Endodermal cell (in vitro differentiated cells): Measurements from ENCODE around the gene KLHL15. TPM values are rescaled to one million over a fixed set of nuclear protein-coding genes. Genes with fewer than 3 reads are reported as not detected.
"Not testable (repeated sequence)": the region's sequence is repeated elsewhere in the genome, so short reads cannot be mapped to it uniquely, and the experiment has no call there.

Experiments
- DNase-seq: peaks from one replicate; pipeline ENCODE4 v3.0.0-alpha.2; 2017
- H3K27ac ChIP-seq: 2 replicates; pipeline ENCODE4 v1.5.1; 2013; ENCODE audit warnings: mild to moderate bottlenecking, low read depth, low read length, moderate library complexity
- H3K27me3 ChIP-seq: 2 replicates; pipeline ENCODE4 v1.6.1; 2013; ENCODE audit warnings: mild to moderate bottlenecking, low read length, moderate library complexity; ENCODE audit not compliant: insufficient read depth, control insufficient read depth, poor library complexity, severe bottlenecking
- H3K36me3 ChIP-seq: 2 replicates; pipeline ENCODE4 v1.7.0; 2013; ENCODE audit warnings: mild to moderate bottlenecking, low read length, moderate library complexity; ENCODE audit not compliant: control insufficient read depth, insufficient read depth
- H3K4me1 ChIP-seq: one replicate; pipeline ENCODE4 v1.7.0; 2013; ENCODE audit warnings: low read length; ENCODE audit not compliant: control insufficient read depth, insufficient read depth
- H3K4me3 ChIP-seq: 2 replicates; pipeline ENCODE4 v1.5.1; 2013; ENCODE audit warnings: mild to moderate bottlenecking, low read length, moderate library complexity
- H3K9ac ChIP-seq: 2 replicates; pipeline ENCODE4 v1.6.1; 2013; ENCODE audit warnings: mild to moderate bottlenecking, low read length, moderate library complexity; ENCODE audit not compliant: poor library complexity, severe bottlenecking; ENCODE audit errors: extremely low read depth
- H3K9me3 ChIP-seq: 2 replicates; pipeline ENCODE4 v1.6.1; 2013; ENCODE audit warnings: mild to moderate bottlenecking, low read length, moderate library complexity; ENCODE audit not compliant: control insufficient read depth
- H3K27ac Mint-ChIP-seq: 2 replicates; pipeline ENCODE4 v1.8.0; 2020; ENCODE audit warnings: mixed read lengths
- H3K27me3 Mint-ChIP-seq: 2 replicates; pipeline ENCODE4 v1.8.0; 2021; ENCODE audit warnings: mild to moderate bottlenecking, mixed read lengths; ENCODE audit not compliant: insufficient read depth
- H3K36me3 Mint-ChIP-seq: 2 replicates; pipeline ENCODE4 v1.8.0; 2020; ENCODE audit warnings: low read depth, mixed read lengths
- H3K4me1 Mint-ChIP-seq: 2 replicates; pipeline ENCODE4 v1.8.0; 2020; ENCODE audit warnings: mixed read lengths
- H3K4me3 Mint-ChIP-seq: 2 replicates; pipeline ENCODE4 v1.8.0; 2020; ENCODE audit warnings: mild to moderate bottlenecking, moderate library complexity, mixed read lengths
- H3K9me3 Mint-ChIP-seq: 2 replicates; pipeline ENCODE4 v1.8.0; 2020; ENCODE audit warnings: mild to moderate bottlenecking, mixed read lengths
- CTCF ChIP-seq: fragments of 200-600 bp; sonication (generic); conservative IDR thresholded peaks from 2 replicates; pipeline ENCODE4 v1.5.0; 2021; ENCODE audit warnings: antibody characterized with exemption, mild to moderate bottlenecking
- WGBS, 2 experiments: methylation state at CpG; one replicate each; pipeline versions ENCODE4 v1.1.5 to v1.1.7; 2013; ENCODE audit warnings: missing lambda C conversion rate in 2 of 2, mixed read lengths in 1 of 2; ENCODE audit not compliant: insufficient coverage in 1 of 2, insufficient read length in 1 of 2; 5-methylcytosine and 5-hydroxymethylcytosine counted together
- total RNA-seq, 2 donors: library from RNA; stranded (reverse); fragmentation: NEBNext Ultra II Directional in 1 of 2; extraction: Animal tissue kit (Norgen Biotek cat#: 25700) in 1 of 2; gene quantifications; 2 replicates in 1 of 2; 3 replicates in 1 of 2; pipeline ENCODE4 v1.2.1, GENCODE V29; 2021

KLHL15 gene
- total RNA-seq, 2 donors from 2014 or later: 11.4 to 15.5 TPM

DNA sequence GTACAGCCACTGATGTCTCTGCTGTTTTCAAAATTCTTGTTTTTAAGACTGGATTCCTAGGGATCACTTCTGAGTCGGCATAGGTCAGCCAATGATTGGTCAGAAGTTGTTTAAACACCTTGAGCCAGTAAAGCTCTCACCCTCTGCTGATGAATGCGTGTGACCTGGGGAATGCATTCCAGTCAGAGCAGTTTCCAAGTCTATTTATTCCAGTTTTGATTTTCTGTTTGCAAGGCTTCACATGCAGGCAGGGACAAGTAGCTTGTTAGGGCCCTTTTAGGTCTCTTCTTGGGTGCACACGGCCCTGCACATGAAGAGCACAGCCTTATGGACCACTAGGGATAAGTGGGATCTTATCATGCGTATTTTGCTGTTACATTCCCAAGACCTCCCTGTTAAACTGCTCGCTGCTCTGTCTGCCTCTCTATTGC lies 47.0 kb downstream of the KLHL15 start:
- no peaks in the 10 kb centered on the region for H3K27me3 ChIP-seq
- no peaks in the 10 kb centered on the region for H3K9me3 Mint-ChIP-seq
- no peaks in the 10 kb centered on the region for H3K36me3 ChIP-seq
- peaks cover 1% of the 10 kb centered on the region for H3K36me3 Mint-ChIP-seq
- no peaks in the 10 kb centered on the region for H3K9me3 ChIP-seq
- no peak overlapping the region for H3K9ac ChIP-seq
- H3K27me3 Mint-ChIP-seq: no peaks in the 10 kb centered on the region
- no peak overlapping the region for H3K27ac ChIP-seq
- 86 to 96% methylated on average over 3 to 5 of the region's 5 CpGs for WGBS, 2 experiments
- no peak for TF ChIP-seq CTCF
- H3K4me1 Mint-ChIP-seq: peaks cover 24% of the 10 kb centered on the region
- H3K27ac Mint-ChIP-seq: peak overlapping the region; percentile 69
- no peak overlapping the region for H3K4me3 ChIP-seq
- DNase-seq: peak; percentile 63
- H3K4me3 Mint-ChIP-seq: no peak overlapping the region
- H3K4me1 ChIP-seq: no peaks in the 10 kb centered on the region

GRCh38 chrX:23978491-23978890 lies 48.5 kb downstream of the KLHL15 start:
- Mint-ChIP-seq H3K27me3 (no peaks in the 10 kb centered on the region), H3K36me3 (peaks cover 1% of the 10 kb centered on the region), H3K9me3 (no peaks in the 10 kb centered on the region), H3K4me1 (peaks cover 24% of the 10 kb centered on the region), H3K4me3 (no peak overlapping the region), H3K27ac (no peak overlapping the region)
- no peaks in the 10 kb centered on the region for H3K4me1 ChIP-seq
- no peaks in the 10 kb centered on the region for H3K36me3 ChIP-seq
- 73 to 95% methylated on average over 2 to 4 of the region's 4 CpGs for WGBS, 2 experiments
- H3K9me3 ChIP-seq: no peaks in the 10 kb centered on the region
- TF ChIP-seq CTCF: no peak
- no peaks in the 10 kb centered on the region for H3K27me3 ChIP-seq
- no peak overlapping the region for H3K9ac ChIP-seq
- no peak for DNase-seq
- no peak overlapping the region for H3K4me3 ChIP-seq
- H3K27ac ChIP-seq: no peak overlapping the region

DNA sequence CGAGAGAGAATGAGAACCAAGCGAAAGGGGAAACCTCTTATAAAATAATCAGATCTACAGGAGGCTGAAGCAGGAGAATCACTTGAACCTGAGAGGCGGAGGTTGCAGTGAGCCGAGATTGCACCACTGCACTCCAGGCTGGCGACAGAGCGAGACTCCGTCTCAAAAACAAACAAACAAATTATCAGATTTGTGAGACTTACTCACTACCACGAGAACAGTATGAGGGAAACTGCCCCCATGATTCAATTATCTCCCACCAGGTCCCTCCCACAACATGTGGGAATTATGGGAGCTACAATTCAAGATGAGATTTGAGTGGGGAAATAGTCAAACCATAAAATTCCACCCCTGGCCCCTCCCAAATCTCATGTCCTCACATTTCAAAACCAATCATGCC lies 61.4 kb downstream of the KLHL15 start:
- 93% methylated on average over 6 of the region's 8 CpGs; no CpG with 5 or more reads in 1 of the 2 experiments for WGBS, 2 experiments
- not testable (repeated sequence) for H3K27ac Mint-ChIP-seq, H3K27me3 ChIP-seq, H3K4me3 Mint-ChIP-seq, H3K9me3 ChIP-seq, H3K27me3 Mint-ChIP-seq, H3K9me3 Mint-ChIP-seq, H3K4me1 ChIP-seq, H3K9ac ChIP-seq, H3K36me3 Mint-ChIP-seq, H3K27ac ChIP-seq, H3K36me3 ChIP-seq, H3K4me1 Mint-ChIP-seq, DNase-seq, H3K4me3 ChIP-seq

DNA sequence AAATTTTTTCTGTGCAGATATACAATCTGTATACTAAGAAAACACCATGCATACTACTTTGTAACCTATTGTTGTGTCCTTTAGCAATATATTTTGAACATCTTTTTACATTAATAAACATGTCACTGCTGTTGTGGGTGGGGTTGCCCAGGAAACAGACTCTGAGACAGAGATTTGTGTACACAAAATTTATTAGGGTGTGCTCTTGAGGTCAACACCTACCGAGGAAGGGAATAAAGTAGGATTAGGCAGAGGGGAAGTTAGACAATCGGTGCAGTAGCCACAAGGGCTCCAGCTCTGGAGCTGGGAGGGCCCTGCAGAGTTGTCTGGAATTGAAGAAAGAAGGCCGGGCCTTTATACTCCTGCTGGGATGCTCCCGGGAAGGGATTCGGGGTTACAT lies 62.8 kb downstream of the KLHL15 start:
- H3K27me3 ChIP-seq: no peaks in the 10 kb centered on the region
- Mint-ChIP-seq H3K36me3 (no peaks in the 10 kb centered on the region), H3K27me3 (no peaks in the 10 kb centered on the region), H3K27ac (no peak overlapping the region), H3K4me1 (peaks cover 2% of the 10 kb centered on the region), H3K4me3 (no peak overlapping the region), H3K9me3 (no peaks in the 10 kb centered on the region)
- H3K9ac ChIP-seq: no peak overlapping the region
- no peak for DNase-seq
- H3K36me3 ChIP-seq: no peaks in the 10 kb centered on the region
- H3K9me3 ChIP-seq: no peaks in the 10 kb centered on the region
- TF ChIP-seq CTCF: no peak
- WGBS, 2 experiments: 95% methylated on average over 5 of the region's 5 CpGs; no CpG with 5 or more reads in 1 of the 2 experiments
- H3K27ac ChIP-seq: no peak overlapping the region
- H3K4me1 ChIP-seq: no peaks in the 10 kb centered on the region
- H3K4me3 ChIP-seq: no peak overlapping the region
